GM21367 (cell line): ENCODE results near the gene ANO9.
"Not testable (repeated sequence)": the region's sequence is repeated elsewhere in the genome, so short reads cannot be mapped to it uniquely, and the experiment has no call there.

Experiments used
- ATAC-seq: cut with Tn5 transposase; IDR thresholded peaks from one replicate; pipeline ENCODE4 v1.9.1; 2021; ENCODE audit not compliant: unreplicated experiment

The ANO9 gene

DNA sequence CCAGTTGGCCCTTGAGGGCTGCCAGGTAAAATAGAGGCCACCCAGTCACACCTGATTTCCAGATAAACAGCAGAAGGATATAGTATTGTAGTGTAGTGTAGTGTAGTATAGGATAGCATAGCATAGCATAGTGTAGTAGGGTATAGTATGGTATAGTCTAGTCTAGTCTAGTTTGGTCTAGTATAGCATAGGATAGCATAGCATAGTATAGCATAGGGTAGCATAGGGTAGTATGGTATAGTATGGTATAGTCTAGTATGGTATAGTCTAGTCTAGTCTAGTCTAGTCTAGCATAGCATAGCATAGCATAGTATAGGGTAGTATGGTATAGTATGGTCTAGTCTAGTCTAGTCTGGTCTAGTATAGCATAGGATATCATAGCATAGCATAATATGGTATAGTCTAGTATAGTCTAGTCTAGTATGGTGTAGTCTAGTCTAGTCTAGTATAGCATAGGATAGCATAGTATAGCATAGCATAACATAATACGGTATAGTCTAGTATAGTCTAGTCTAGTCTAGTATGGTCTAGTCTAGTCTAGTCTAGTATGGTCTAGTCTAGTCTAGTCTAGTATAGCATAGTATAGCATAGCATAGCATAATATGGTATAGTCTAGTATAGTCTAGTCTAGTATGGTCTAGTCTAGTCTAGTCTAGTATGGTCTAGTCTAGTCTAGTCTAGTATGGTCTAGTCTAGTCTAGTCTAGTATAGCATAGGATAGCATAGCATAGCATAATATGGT lies 6.6 kb downstream of the ANO9 start:
- ATAC-seq: not testable (repeated sequence)

DNA sequence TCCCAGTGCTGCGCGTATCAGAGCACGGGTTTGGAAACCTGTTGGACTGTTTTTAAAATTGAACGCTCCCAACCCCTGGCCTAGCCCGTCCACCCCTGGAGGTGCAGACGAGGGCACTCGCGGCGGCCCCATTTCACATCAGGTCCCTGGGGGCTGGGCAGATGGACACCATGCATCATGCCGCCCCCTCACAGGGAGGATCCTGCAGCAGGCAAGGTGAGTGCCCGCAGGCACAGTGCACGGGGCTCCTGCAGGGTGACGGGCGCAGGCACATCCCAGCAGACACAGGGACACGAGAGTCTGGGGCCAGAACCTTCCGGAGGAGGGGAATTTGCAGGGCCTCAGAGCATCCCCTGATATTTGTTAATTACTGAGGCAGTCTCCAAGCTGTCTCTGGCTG lies 7.3 kb downstream of the ANO9 start:
- no peak for ATAC-seq

GRCh38 chr11:433641-434040 lies 8.2 kb downstream of the ANO9 start:
- ATAC-seq: no peak

DNA sequence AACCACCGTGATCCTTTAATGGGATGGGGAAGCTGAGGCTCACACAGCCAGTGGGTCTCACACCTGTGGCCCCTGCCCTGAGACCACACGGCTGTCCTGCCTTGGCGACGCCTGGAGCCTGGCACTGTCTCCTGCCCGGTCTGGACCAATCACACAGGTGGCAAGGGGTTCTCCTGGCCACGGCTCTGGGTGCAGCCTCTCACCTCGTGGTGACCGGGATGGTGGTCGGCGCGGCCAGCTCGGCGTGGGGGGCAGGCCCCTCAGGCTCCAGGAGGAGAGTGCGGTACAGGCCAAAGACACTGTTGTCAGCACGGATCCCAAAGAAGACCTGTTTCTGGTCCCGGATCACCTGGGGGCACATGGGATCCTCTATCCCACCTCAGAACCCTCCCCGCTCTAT lies 8.7 kb downstream of the ANO9 start:
- no peak for ATAC-seq

DNA sequence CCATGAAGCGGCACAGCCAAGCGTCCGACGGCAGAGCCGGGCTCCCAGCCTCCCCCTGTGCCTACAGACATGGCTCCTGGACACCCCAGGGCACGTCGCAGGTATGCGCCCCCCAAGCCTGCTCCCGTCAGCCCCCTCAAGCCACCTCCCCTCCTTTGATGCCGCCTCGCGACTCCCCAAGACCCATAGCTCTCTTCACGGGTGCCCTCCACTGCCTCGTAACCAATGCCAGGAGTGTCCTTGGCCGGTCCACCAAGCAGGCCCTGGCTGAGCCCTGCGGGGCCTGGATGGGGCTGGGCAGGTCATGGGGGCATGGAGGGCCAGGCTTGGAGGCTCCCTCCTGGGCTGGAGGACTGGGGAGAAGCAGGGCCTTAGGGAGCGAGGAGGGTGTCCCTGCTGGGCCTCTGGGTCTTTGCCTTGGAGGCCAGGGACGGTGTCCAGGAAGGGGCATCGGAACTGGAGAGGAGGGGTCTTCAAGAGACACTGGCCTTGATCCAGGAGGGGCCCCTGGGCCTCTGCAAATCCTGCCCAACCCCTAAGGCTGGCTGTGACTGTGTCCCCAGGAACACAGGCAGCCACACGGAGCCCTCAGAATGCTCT lies 9.2 kb downstream of the ANO9 start:
- ATAC-seq: no peak

DNA sequence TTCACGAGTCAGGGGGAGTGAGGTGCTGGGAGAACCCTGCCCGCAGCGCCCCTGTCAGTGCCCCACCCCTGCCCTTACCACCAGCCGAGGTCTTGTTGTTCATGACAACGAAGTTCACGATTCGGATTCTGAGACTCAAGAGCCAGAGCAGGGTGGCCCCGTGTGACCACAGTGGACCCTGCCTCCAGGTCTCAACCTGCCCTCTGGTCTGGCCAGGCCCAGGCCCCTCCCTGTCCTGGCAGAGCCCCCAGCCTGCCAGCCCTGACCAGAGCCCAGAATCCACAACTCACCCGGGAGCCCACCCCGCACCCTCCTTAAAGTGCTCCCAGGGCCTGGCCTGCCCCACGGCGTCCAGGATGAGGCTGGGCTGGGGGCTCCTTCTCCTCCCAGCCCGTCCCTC lies 9.9 kb downstream of the ANO9 start:
- no peak for ATAC-seq

- ATAC-seq: no peak
Measured at GRCh38 chr11:429931-430456, 11.8 kb downstream of the ANO9 start.

- no peak for ATAC-seq
Measured at GRCh38 chr11:429391-429790, 12.4 kb downstream of the ANO9 start.

DNA sequence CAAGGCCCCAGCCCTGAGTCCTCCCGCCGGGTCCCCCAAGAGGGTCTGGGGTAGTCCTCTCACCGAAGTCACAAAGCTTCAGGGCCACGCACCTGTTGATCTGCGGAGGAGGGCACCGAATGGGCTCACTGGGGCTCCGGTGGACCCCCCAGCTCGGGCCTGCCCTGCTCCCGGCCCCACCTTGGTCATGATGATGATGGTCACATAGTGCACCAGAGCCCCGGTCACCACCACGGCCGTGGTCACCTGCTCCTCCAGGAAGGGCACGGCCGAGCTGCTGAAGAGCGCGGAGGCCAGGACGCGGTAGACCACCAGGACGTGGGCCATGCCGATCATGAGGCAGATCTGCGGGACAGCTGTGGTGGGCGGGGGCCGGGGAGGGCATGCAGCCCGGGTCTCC lies 13.5 kb downstream of the ANO9 start:
- ATAC-seq: no peak

- ATAC-seq: no peak
Measured at GRCh38 chr11:426851-427250, 15.0 kb downstream of the ANO9 start.

- ATAC-seq: no peak
Measured at GRCh38 chr11:425301-425700, 16.5 kb downstream of the ANO9 start.

GRCh38 chr11:424766-425165 lies 17.0 kb downstream of the ANO9 start:
- ATAC-seq: not testable (repeated sequence)

GRCh38 chr11:424232-424631 lies 17.6 kb downstream of the ANO9 start:
- ATAC-seq: no peak

- ATAC-seq: no peak
Measured at GRCh38 chr11:422249-422656, 19.6 kb downstream of the ANO9 start.

GRCh38 chr11:420911-421321 lies 20.9 kb downstream of the ANO9 start:
- no peak for ATAC-seq

GRCh38 chr11:420054-420910 lies 21.5 kb downstream of the ANO9 start:
- no peak for ATAC-seq

GRCh38 chr11:419248-420005 lies 22.4 kb downstream of the ANO9 start:
- no peak for ATAC-seq

- no peak for ATAC-seq
Measured at GRCh38 chr11:418343-419247, 23.2 kb downstream of the ANO9 start.

DNA sequence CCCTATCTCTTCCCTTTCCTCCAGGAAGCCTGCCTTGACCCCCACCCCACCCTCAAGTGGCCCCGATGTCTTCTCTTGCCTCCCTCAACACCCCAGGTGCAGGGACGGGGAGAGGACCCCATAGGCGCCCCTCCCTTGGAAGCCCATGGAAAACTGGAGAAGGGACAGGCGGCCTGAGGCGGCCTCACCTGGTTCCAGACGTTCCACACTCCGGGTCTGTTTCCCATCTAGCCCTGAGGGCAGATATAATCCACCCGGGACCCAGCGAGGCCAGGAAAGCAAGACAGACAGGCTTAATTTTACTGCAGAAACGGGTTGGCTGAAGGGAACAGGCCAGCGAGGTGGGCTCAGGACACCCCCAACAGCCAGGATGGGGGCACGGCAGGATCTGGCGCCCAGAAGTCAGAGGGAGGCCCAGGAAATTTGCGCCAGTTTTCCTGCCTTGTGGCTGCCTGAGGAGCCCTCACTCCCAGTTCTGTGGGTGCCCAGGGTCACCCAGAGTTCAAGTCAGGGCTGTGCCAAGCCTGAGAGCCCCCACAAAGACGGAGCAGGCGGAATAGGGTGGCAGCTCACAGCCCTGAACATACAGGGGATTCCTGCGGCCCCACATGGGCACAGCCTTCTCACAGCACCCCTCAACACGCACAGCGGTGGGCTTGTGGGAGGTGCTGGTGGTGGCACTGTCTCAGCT lies 24.0 kb downstream of the ANO9 start:
- ATAC-seq: no peak
